ENCODE measurements around the gene SARDH.

Gene SARDH

DNA sequence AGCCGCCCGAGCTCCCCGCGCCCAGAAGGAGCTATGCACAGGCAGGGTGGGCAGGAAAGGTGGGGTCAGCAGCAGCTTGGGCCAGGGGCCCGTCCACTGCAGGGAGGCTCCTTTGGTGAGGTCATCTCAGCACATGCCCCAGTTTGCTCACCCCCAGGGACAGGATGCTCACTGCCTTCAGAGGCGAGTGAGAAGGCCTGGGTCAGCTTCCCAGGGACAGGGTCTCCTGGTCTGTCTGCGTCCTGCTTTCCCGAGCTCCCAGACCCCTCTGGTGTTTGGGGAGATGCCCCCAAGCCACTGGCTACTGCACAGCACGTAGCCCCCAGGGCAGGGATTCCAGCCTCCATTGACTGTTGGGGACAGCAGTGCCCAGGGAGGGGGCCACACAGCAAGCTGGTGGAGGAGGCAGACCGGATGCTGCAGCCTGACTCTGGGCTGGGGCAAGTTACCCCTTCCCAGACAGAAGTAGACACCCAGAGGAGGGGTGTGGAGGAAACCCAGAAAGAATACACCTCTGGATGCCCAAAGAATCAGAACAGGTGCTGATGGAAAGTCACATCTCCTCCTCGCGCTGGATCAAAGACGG is 581 bp upstream of the SARDH start:
- DNase-seq (ENCODE audit: low read depth), result no peak
- H3K4me3 ChIP-seq (ENCODE audit: control insufficient read depth, low read depth, low read length), result no peak overlapping the region

DNA sequence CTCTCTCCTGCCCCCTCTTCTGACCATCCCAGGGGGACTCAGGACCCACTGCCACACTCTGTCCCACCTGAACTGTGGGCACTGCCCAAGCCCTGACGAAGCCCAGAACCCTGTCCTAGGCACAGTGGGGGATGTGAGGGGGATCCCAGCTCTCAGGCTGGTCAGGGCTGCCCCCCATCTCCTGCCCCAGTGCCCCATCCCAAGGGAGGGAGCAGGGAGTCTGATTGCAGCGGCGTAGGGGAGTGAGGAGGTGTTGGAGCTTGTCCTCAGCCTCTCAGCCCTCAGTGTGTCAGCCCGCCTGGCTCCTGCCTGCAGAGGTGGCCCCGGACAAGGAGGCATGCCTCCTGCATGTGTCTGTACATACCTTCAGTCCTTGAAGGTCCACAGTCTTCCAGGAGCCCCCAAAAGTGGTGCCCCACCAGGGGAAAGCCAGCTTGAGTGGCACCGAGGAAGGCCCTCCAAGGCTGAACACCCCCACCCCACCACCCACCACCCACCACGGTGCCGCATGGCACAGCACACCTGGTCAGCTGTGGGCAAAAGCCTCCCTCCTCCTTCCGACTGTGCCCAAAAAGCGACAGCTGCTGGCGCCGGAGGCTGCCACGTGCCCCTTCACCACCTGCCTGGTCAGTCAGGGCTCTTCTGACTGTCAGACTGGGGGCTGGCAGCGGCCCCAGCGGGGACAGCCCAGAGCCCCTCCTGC is 930 bp downstream of the SARDH start:
- no peak for DNase-seq (ENCODE audit: low read depth)
- H3K4me3 ChIP-seq (ENCODE audit: control insufficient read depth, low read depth, low read length), result no peak overlapping the region
- TF ChIP-seq, protein P1, sequence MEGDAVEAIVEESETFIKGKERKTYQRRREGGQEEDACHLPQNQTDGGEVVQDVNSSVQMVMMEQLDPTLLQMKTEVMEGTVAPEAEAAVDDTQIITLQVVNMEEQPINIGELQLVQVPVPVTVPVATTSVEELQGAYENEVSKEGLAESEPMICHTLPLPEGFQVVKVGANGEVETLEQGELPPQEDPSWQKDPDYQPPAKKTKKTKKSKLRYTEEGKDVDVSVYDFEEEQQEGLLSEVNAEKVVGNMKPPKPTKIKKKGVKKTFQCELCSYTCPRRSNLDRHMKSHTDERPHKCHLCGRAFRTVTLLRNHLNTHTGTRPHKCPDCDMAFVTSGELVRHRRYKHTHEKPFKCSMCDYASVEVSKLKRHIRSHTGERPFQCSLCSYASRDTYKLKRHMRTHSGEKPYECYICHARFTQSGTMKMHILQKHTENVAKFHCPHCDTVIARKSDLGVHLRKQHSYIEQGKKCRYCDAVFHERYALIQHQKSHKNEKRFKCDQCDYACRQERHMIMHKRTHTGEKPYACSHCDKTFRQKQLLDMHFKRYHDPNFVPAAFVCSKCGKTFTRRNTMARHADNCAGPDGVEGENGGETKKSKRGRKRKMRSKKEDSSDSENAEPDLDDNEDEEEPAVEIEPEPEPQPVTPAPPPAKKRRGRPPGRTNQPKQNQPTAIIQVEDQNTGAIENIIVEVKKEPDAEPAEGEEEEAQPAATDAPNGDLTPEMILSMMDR (IDR thresholded peaks at IDR 0.05; ENCODE audit: control insufficient read depth, insufficient read depth, low read depth, low read length, missing control alignments), result no peak

More for the DNA sequence above, 581 bp upstream of the SARDH start:
- TF ChIP-seq, protein P1 (IDR thresholded peaks at IDR 0.05; ENCODE audit: control insufficient read depth, insufficient read depth, low read depth, low read length, missing control alignments), result no peak

DNA sequence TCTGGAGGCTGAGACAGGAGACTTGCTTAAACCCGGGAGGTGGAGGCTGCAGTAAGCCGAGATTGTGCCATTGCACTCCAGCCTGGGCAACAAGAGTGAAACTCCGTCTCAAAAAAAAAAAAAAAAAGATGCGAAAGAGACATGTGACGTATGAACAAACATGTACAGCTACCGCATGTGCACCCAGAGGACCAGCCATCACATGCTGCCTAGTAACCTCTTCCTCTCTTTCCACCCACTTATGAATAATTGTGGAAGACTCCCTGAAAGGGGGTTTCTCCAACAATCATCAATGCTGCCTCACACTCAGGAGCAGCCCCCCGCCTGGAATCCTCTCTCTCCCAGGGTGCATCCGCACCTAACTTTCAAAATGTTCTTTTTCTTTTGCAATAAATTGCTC is 2.2 kb downstream of the SARDH start:
- no peak for DNase-seq (ENCODE audit: low read depth)
- no peak overlapping the region for H3K4me3 ChIP-seq (ENCODE audit: control insufficient read depth, low read depth, low read length)
- TF ChIP-seq, protein P1 (IDR thresholded peaks at IDR 0.05; ENCODE audit: control insufficient read depth, insufficient read depth, low read depth, low read length, missing control alignments), result no peak

DNA sequence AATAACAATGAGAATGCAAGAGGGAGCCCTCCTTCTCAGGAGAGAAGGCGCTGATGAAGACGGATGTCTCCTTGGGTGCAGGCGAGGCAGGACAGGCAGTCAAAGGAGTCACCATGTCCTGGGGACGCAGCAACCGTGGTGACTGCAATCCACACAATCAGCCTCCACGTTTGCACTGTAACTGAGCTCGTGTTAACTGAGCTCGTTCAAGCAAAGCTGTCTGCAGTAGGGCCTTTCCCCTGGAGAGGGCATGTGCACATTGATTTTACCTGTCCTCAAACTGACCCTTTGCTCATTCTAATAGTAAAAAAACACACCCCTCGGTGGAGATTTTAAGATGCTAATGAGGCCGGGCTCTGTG is 2.8 kb downstream of the SARDH start:
- TF ChIP-seq, protein P1 (IDR thresholded peaks at IDR 0.05; ENCODE audit: control insufficient read depth, insufficient read depth, low read depth, low read length, missing control alignments), result no peak
- DNase-seq (ENCODE audit: low read depth), result no peak
- no peak overlapping the region for H3K4me3 ChIP-seq (ENCODE audit: control insufficient read depth, low read depth, low read length)

DNA sequence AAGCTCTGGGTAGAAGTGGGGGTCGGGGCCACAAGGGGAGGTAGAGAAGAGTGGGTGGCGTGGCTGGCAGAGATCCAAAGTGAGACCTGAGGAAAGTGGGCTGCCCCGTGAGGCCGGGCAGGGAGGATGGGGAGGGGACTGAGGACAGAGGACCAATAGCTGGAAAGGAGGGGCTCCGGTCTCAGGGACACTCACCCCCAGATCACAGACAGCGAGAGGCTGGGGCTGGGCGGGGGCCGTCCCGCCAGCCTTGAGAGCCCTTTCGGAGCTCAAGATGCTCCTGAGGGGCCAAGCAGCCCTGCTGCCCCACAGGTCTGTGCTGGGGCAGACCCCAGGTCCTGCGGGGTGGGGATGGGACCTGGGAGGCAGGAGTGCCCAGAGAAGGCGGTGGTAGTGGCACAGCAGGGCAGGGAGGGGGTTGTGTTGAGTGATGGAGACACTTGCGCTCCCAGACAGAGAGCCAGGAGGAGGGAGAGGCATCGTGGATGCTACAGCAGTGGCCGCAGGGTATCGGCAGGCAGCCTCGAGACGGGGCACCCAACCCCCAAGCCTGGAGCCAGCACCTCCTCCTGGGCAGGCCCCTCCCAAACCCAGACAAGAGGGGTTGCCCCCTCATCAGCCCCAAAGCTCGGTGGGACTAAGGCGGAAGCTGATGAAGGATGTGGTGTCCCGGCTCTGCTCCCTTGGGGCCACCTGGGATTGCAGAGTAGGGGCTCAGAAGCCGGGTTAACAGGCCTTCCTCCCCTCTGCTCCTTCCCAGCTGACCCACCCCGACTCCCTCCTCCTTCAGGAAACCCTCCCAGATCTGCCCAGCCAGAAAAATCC is 3.4 kb downstream of the SARDH start:
- no peak for DNase-seq (ENCODE audit: low read depth)
- TF ChIP-seq, protein P1 (IDR thresholded peaks at IDR 0.05; ENCODE audit: control insufficient read depth, insufficient read depth, low read depth, low read length, missing control alignments), result no peak
- no peak overlapping the region for H3K4me3 ChIP-seq (ENCODE audit: control insufficient read depth, low read depth, low read length)

DNA sequence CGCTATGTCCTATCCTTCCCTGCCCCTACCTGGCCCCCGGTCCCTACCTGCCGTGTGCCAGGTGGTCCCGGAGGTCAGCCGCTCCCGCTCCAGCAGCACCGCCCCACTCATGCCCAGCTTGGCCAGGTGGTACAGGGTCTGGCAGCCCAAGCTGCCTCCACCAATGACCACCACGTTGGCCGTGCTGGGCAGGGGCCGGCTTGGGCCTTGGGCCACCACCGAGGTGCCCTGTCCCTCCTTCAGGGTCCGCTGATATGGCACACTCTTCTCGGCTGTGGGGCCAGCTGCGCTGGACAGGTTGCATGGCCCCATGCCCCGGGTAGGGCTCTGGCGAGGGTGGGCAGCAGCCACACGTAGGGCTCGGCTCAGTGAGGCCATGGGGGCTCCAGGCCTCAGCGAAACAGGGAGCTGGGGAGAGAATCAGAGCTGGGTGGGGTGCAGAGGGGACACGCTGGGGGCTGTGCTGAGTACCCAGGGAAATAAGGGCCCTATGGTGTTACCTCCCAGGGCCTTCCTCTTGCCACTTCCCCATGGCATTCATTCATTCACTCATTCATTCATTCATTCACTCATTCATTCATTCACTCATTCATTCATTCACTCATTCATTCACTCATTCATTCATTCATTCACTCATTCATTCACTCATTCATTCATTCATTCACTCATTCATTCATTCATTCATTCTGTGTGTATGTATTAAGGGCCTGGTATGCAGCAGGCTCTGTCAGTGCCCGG is 4.2 kb downstream of the SARDH start:
- DNase-seq (ENCODE audit: low read depth), result no peak
- TF ChIP-seq, protein P1 (IDR thresholded peaks at IDR 0.05; ENCODE audit: control insufficient read depth, insufficient read depth, low read depth, low read length, missing control alignments), result no peak
- H3K4me3 ChIP-seq (ENCODE audit: control insufficient read depth, low read depth, low read length), result no peak overlapping the region
